Endothelial cell of umbilical vein (primary cell): ENCODE measurements around the gene TPRG1L. TPM values are rescaled to one million over a fixed set of nuclear protein-coding genes. Genes with fewer than 3 reads are reported as not detected.
A peak's percentile ranks its signal among the peaks of the same experiment; 100 is the strongest.

Source experiments
- BruUV-seq: library from RNA; stranded (reverse); fragments of 400-500 nt; replicated peaks from 2 replicates; lab custom pipeline; 2021; lab: Mats Ljungman, UMichigan
- CTCF ChIA-PET: fragments of 300-600, 350-600 bp; sonication (Branson Sonifier 250); formaldehyde crosslinking; loops from one replicate; lab custom pipeline; 2021; ENCODE audit warnings: antibody characterized with exemption, inconsistent platforms; lab: Charles Lee
- POLR2A ChIA-PET: fragments of 300-600, 350-600 bp; sonication (Branson Sonifier 250); formaldehyde crosslinking; loops from one replicate; lab custom pipeline; 2021; ENCODE audit warnings: antibody characterized with exemption, inconsistent platforms; lab: Charles Lee
- DNase-seq: peaks from one replicate; pipeline ENCODE4 v3.0.0-alpha.2; 2011; ENCODE audit warnings: low read depth, low spot score
- FAIRE-seq: peaks from 2 replicates; lab custom pipeline; 2011; peaks lifted over from hg19 to GRCh38; lab: Jason Lieb, UNC
- H2AFZ ChIP-seq: 2 replicates; pipeline ENCODE4 v1.6.0; 2012; ENCODE audit warnings: low read depth, low read length, control low read depth, inconsistent platforms
- H3K27ac ChIP-seq: 2 replicates; pipeline ENCODE4 v1.5.1; 2011; ENCODE audit warnings: low read depth, mild to moderate bottlenecking, control low read depth, low read length, moderate library complexity; ENCODE audit not compliant: insufficient read depth
- H3K27me3 ChIP-seq, 2 experiments: 2 replicates each; pipeline versions ENCODE4 v1.6.0 to v1.6.1; 2011; ENCODE audit warnings: low read length in 2 of 2, mixed read lengths in 1 of 2; ENCODE audit not compliant: control insufficient read depth in 2 of 2, insufficient read depth in 2 of 2
- H3K36me3 ChIP-seq, 2 experiments: 2 replicates in 1 of 2; 3 replicates in 1 of 2; pipeline ENCODE4 v1.5.1; 2011; ENCODE audit warnings: low read length in 2 of 2, mild to moderate bottlenecking in 1 of 2, moderate library complexity in 1 of 2; ENCODE audit not compliant: control insufficient read depth in 2 of 2, insufficient read depth in 2 of 2; ENCODE audit errors: extremely low read depth in 1 of 2
- H3K4me1 ChIP-seq: 3 replicates; pipeline ENCODE4 v1.5.1; 2011; ENCODE audit warnings: mild to moderate bottlenecking, low read length; ENCODE audit not compliant: control insufficient read depth, insufficient read depth; ENCODE audit errors: extremely low read depth
- H3K4me2 ChIP-seq: 2 replicates; pipeline ENCODE4 v1.6.1; 2011; ENCODE audit warnings: low read length, control low read depth, mixed read lengths; ENCODE audit not compliant: insufficient read depth
- H3K4me3 ChIP-seq, 3 experiments: fragments of 200-600 bp in 1 of 3; sonication (generic), shearing (Covaris generic) in 1 of 3; replicated peaks in 1 of 3; 2 replicates each; pipeline ENCODE4 v1.5.1; 2011 to 2016; ENCODE audit warnings: control low read depth in 3 of 3, low read length in 3 of 3, mild to moderate bottlenecking in 2 of 3, inconsistent platforms in 1 of 3, low read depth in 1 of 3, moderate library complexity in 1 of 3; ENCODE audit not compliant: insufficient read depth in 1 of 3
- H3K79me2 ChIP-seq: 2 replicates; pipeline ENCODE4 v1.6.0; 2012; ENCODE audit warnings: low read length, inconsistent platforms; ENCODE audit not compliant: control insufficient read depth, insufficient read depth
- H3K9ac ChIP-seq: replicated peaks from 2 replicates; pipeline ENCODE3; 2011; ENCODE audit warnings: low read length, control low read depth; ENCODE audit not compliant: insufficient read depth; ENCODE audit errors: extremely low read depth
- H3K9me1 ChIP-seq: replicated peaks from 3 replicates; pipeline ENCODE4 v1.6.0; 2011; ENCODE audit warnings: mild to moderate bottlenecking, low read length; ENCODE audit not compliant: control insufficient read depth, insufficient read depth; ENCODE audit errors: extremely low read depth
- H3K9me3 ChIP-seq: replicated peaks from 2 replicates; pipeline ENCODE4 v1.5.1; 2012; ENCODE audit warnings: low read length, inconsistent platforms; ENCODE audit not compliant: control insufficient read depth, insufficient read depth
- H4K20me1 ChIP-seq: replicated peaks from 2 replicates; pipeline ENCODE3; 2011; ENCODE audit warnings: mild to moderate bottlenecking, low read length; ENCODE audit not compliant: control insufficient read depth, insufficient read depth; ENCODE audit errors: extremely low read depth
- EZH2 ChIP-seq: IDR thresholded peaks from 2 replicates; pipeline ENCODE4 v1.6.1; 2012; ENCODE audit warnings: borderline replicate concordance, low read depth, mild to moderate bottlenecking, moderate library complexity, low read length, inconsistent platforms; ENCODE audit not compliant: severe bottlenecking
- FOS ChIP-seq: IDR thresholded peaks from 2 replicates; pipeline ENCODE4 v1.6.1; 2011; ENCODE audit warnings: mild to moderate bottlenecking, low read length, moderate library complexity, borderline replicate concordance; ENCODE audit not compliant: insufficient read depth
- GATA2 ChIP-seq: IDR thresholded peaks from 2 replicates; pipeline ENCODE4 v1.7.0; 2011; ENCODE audit warnings: low read depth, mild to moderate bottlenecking, moderate library complexity, mixed read lengths, low read length; ENCODE audit not compliant: insufficient read length, insufficient read depth
- JUN ChIP-seq: IDR thresholded peaks from 2 replicates; pipeline ENCODE4 v1.6.1; 2011; ENCODE audit warnings: borderline replicate concordance, low read depth; ENCODE audit not compliant: insufficient read length, insufficient read depth
- MYC ChIP-seq: IDR thresholded peaks from one replicate; pipeline ENCODE4 v1.6.1; 2011; ENCODE audit warnings: mild to moderate bottlenecking, low read depth, low read length
- POLR2A ChIP-seq: IDR thresholded peaks from 2 replicates; pipeline ENCODE4 v1.6.1; 2012; ENCODE audit warnings: low read depth, mild to moderate bottlenecking, control low read depth, low read length
- POLR2AphosphoS5 ChIP-seq: IDR thresholded peaks from 2 replicates; pipeline ENCODE4 v1.6.1; 2012; ENCODE audit warnings: low read depth, mild to moderate bottlenecking, control low read depth, low read length, moderate library complexity; ENCODE audit not compliant: insufficient read depth
- dilution Hi-C: fragments of 300-500 bp; cut with MboI; formaldehyde crosslinking; loops from one replicate; pipeline ENCODE4 v1.15.0; 2019; ENCODE audit warnings: low sequenced_read_pairs; ENCODE audit not compliant: extremely low pct_ligation_motif_present
- intact Hi-C: fragments of 100-400 bp; cut with micrococcal nuclease; formaldehyde crosslinking; loops from one replicate; pipeline ENCODE4 v1.10.0; 2022
- polyA plus RNA-seq, 4 experiments: library from polyadenylated mRNA; depleted of rRNA in 3 of 4; stranded (reverse) in 3 of 4; unstranded in 1 of 4; fragments of >200 nt; gene quantifications; 2 replicates each; pipeline versions ENCODE4 v1.2.1 to v1.2.3, GENCODE V29; 2011 to 2012; ENCODE audit warnings: missing spikeins in 1 of 4
- total RNA-seq: library from RNA; stranded (reverse); gene quantifications from 2 replicates; pipeline ENCODE4 v1.2.3, GENCODE V29; 2021
- TF ChIP-seq, protein P1 (sequence below): IDR thresholded peaks from 2 replicates; pipeline ENCODE4 v1.6.1; 2011; ENCODE audit not compliant: insufficient read depth, insufficient read length
- TF ChIP-seq, protein P2 (sequence below), 2 donors: IDR thresholded peaks; 1 replicate in 1 of 2; 2 replicates in 1 of 2; pipeline ENCODE4 v1.5.1; 2011; ENCODE audit warnings: low read length in 2 of 2, mild to moderate bottlenecking in 2 of 2, moderate library complexity in 2 of 2, control low read depth in 1 of 2, inconsistent platforms in 1 of 2, low read depth in 1 of 2; ENCODE audit not compliant: insufficient read depth in 1 of 2; ENCODE audit errors: extremely low read depth in 1 of 2

TPRG1L gene
- total and polyA plus RNA-seq, 2 donors (not counting 3 experiments of a cell fraction or from before 2014, with no cell fraction given): 52.3 to 53.8 TPM

DNA sequence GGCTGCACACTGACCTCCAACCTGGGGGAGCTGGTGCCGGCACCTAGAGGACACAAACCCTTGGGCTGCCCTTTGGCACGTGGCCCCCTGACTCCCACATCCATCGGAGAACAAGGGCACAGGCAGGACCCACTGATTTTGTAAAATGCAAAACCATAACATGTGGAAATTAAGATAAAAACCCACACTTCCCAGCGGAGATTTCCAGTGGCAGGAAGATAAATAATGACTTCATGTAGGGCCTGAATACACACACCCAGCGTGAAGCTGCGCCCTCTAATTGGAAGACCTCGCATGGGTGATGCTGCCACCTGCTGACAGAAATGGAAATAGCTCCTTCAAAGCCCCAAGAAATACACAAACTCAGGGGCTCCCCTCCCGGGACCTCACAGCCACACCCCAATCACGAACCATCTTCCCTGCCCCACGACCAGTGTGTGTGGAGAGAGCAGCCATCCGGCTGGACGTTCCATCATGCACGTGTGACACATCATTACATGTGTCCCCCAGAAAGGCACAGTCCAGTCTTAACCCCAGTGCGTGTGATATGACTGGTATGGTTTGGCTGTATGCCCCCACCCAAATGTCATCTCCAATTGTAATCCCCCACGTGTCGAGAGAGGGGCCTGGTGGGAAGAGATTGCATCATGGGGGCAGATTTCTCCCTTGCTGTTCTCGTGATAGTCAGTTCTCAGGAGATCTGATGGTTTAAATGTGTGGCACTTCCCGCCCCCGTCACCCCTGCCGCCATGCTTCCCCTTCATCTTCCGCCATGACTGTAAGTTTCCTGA, 5.7 kb upstream of the TPRG1L start:
- H3K27ac ChIP-seq: peak overlapping the region; percentile 47
- DNase-seq: peak; percentile 80
- dilution Hi-C loops (no loop called here), intact Hi-C loops (loop anchor here (1.0 to 2.0 kb wide), 6 partner anchors 29 to 166 kb away; no protein-coding TSS in a partner anchor)
- no peaks in the 10 kb centered on the region for H3K79me2 ChIP-seq
- no peaks in the 10 kb centered on the region for H4K20me1 ChIP-seq
- H3K4me1 ChIP-seq: peaks cover 25% of the 10 kb centered on the region
- H3K27me3 ChIP-seq: no peaks in the 10 kb centered on the region
- H3K36me3 ChIP-seq: no peaks in the 10 kb centered on the region
- no peak for TF ChIP-seq GATA2
- no peak for TF ChIP-seq POLR2AphosphoS5
- TF ChIP-seq FOS: peak; percentile 17
- TF ChIP-seq MYC: no peak
- TF ChIP-seq, protein P1, sequence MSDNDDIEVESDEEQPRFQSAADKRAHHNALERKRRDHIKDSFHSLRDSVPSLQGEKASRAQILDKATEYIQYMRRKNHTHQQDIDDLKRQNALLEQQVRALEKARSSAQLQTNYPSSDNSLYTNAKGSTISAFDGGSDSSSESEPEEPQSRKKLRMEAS: no peak
- TF ChIP-seq POLR2A: no peak
- no peak for TF ChIP-seq JUN
- no peak for TF ChIP-seq EZH2
- TF ChIP-seq, protein P2, sequence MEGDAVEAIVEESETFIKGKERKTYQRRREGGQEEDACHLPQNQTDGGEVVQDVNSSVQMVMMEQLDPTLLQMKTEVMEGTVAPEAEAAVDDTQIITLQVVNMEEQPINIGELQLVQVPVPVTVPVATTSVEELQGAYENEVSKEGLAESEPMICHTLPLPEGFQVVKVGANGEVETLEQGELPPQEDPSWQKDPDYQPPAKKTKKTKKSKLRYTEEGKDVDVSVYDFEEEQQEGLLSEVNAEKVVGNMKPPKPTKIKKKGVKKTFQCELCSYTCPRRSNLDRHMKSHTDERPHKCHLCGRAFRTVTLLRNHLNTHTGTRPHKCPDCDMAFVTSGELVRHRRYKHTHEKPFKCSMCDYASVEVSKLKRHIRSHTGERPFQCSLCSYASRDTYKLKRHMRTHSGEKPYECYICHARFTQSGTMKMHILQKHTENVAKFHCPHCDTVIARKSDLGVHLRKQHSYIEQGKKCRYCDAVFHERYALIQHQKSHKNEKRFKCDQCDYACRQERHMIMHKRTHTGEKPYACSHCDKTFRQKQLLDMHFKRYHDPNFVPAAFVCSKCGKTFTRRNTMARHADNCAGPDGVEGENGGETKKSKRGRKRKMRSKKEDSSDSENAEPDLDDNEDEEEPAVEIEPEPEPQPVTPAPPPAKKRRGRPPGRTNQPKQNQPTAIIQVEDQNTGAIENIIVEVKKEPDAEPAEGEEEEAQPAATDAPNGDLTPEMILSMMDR (IDR thresholded peaks at IDR 0.05; ENCODE audit: extremely low read depth in 1 of 2, insufficient read depth in 1 of 2, low read depth in 1 of 2, low read length in 2 of 2): peak; percentile 78
- peak overlapping the region; percentile 70 for H2AFZ ChIP-seq
- H3K9ac ChIP-seq: no peak overlapping the region
- CTCF ChIA-PET: interaction anchor here (0.6 to 7.0 kb wide), 43 partner anchors 9 to 182 kb away, joined by 3 to 196 read pairs (median 6); partner anchors contain the start of genes ARHGEF16 and MEGF6
- no peak overlapping the region for H3K4me3 ChIP-seq
- no peaks in the 10 kb centered on the region for H3K9me3 ChIP-seq
- POLR2A ChIA-PET: interaction anchor here (0.6 to 0.7 kb wide), 2 partner anchors 23 to 54 kb away, joined by 4 to 5 read pairs; no protein-coding TSS in a partner anchor
- no peak overlapping the region for H3K4me2 ChIP-seq
- no peaks in the 10 kb centered on the region for H3K9me1 ChIP-seq
- BruUV-seq: no TSS peak
- FAIRE-seq: peak; percentile 95
